ENCODE results near the gene FAM25A. TPM values are rescaled to one million over a fixed set of nuclear protein-coding genes. Genes with fewer than 3 reads are reported as not detected.
"Not testable (repeated sequence)": the region's sequence is repeated elsewhere in the genome, so short reads cannot be mapped to it uniquely, and the experiment has no call there.

The FAM25A gene
- total RNA-seq, 1 donor from 2014 or later = not detected

- no peaks in the 10 kb centered on the region for H3K4me1 Mint-ChIP-seq (ENCODE audit: low read depth, unreplicated experiment)
- DNase-seq = no peak
- H3K9me3 Mint-ChIP-seq (ENCODE audit: unreplicated experiment) = peaks cover 3% of the 10 kb centered on the region
- H3K27me3 Mint-ChIP-seq (ENCODE audit: unreplicated experiment) = no peaks in the 10 kb centered on the region
- no peak for TF ChIP-seq CTCF (IDR thresholded peaks at IDR 0.05; ENCODE audit: partially characterized antibody, unreplicated experiment)
- no peaks in the 10 kb centered on the region for H3K36me3 Mint-ChIP-seq (ENCODE audit: unreplicated experiment)
- H3K27ac Mint-ChIP-seq (ENCODE audit: unreplicated experiment) = no peak overlapping the region
- no peak overlapping the region for H3K4me3 Mint-ChIP-seq (ENCODE audit: unreplicated experiment)
These were observed 31.6 kb upstream of the FAM25A start for GRCh38 chr10:86988520-86988919.

- not testable (repeated sequence) for H3K27me3 Mint-ChIP-seq (ENCODE audit: unreplicated experiment); H3K4me3 Mint-ChIP-seq (ENCODE audit: unreplicated experiment); H3K4me1 Mint-ChIP-seq (ENCODE audit: low read depth, unreplicated experiment); DNase-seq; H3K27ac Mint-ChIP-seq (ENCODE audit: unreplicated experiment); H3K9me3 Mint-ChIP-seq (ENCODE audit: unreplicated experiment); H3K36me3 Mint-ChIP-seq (ENCODE audit: unreplicated experiment)
These were observed 28.7 kb upstream of the FAM25A start for GRCh38 chr10:86991362-86991761.

GRCh38 chr10:86992456-86992855, 27.6 kb upstream of the FAM25A start:
- TF ChIP-seq CTCF (IDR thresholded peaks at IDR 0.05; ENCODE audit: partially characterized antibody, unreplicated experiment) = no peak
- Mint-ChIP-seq H3K9me3 (ENCODE audit: unreplicated experiment) (peaks cover 1% of the 10 kb centered on the region), H3K4me3 (ENCODE audit: unreplicated experiment) (no peak overlapping the region)

GRCh38 chr10:86992929-86993328, 27.2 kb upstream of the FAM25A start:
- H3K4me1 Mint-ChIP-seq (ENCODE audit: low read depth, unreplicated experiment) = no peaks in the 10 kb centered on the region
- no peak for DNase-seq
- H3K36me3 Mint-ChIP-seq (ENCODE audit: unreplicated experiment) = no peaks in the 10 kb centered on the region
- no peak overlapping the region for H3K4me3 Mint-ChIP-seq (ENCODE audit: unreplicated experiment)
- no peaks in the 10 kb centered on the region for H3K27me3 Mint-ChIP-seq (ENCODE audit: unreplicated experiment)
- H3K9me3 Mint-ChIP-seq (ENCODE audit: unreplicated experiment) = peaks cover 1% of the 10 kb centered on the region
- H3K27ac Mint-ChIP-seq (ENCODE audit: unreplicated experiment) = no peak overlapping the region
- TF ChIP-seq CTCF (IDR thresholded peaks at IDR 0.05; ENCODE audit: partially characterized antibody, unreplicated experiment) = no peak

More at GRCh38 chr10:86992456-86992855, 27.6 kb upstream of the FAM25A start:
- Mint-ChIP-seq H3K4me1 (ENCODE audit: low read depth, unreplicated experiment) (no peaks in the 10 kb centered on the region), H3K27me3 (ENCODE audit: unreplicated experiment) (no peaks in the 10 kb centered on the region), H3K36me3 (ENCODE audit: unreplicated experiment) (no peaks in the 10 kb centered on the region), H3K27ac (ENCODE audit: unreplicated experiment) (no peak overlapping the region)
- DNase-seq = no peak

GRCh38 chr10:86999802-87000403, 20.2 kb upstream of the FAM25A start:
- H3K4me1 Mint-ChIP-seq (ENCODE audit: low read depth, unreplicated experiment); H3K36me3 Mint-ChIP-seq (ENCODE audit: unreplicated experiment); DNase-seq; H3K4me3 Mint-ChIP-seq (ENCODE audit: unreplicated experiment); H3K9me3 Mint-ChIP-seq (ENCODE audit: unreplicated experiment); H3K27me3 Mint-ChIP-seq (ENCODE audit: unreplicated experiment); H3K27ac Mint-ChIP-seq (ENCODE audit: unreplicated experiment): not testable (repeated sequence)

- no peak for TF ChIP-seq CTCF (IDR thresholded peaks at IDR 0.05; ENCODE audit: partially characterized antibody, unreplicated experiment)
- no peak overlapping the region for H3K4me3 Mint-ChIP-seq (ENCODE audit: unreplicated experiment)
- H3K9me3 Mint-ChIP-seq (ENCODE audit: unreplicated experiment) = no peaks in the 10 kb centered on the region
- no peaks in the 10 kb centered on the region for H3K27me3 Mint-ChIP-seq (ENCODE audit: unreplicated experiment)
- no peak overlapping the region for H3K27ac Mint-ChIP-seq (ENCODE audit: unreplicated experiment)
- no peaks in the 10 kb centered on the region for H3K36me3 Mint-ChIP-seq (ENCODE audit: unreplicated experiment)
- no peak for DNase-seq
- no peaks in the 10 kb centered on the region for H3K4me1 Mint-ChIP-seq (ENCODE audit: low read depth, unreplicated experiment)
These were observed 19.6 kb upstream of the FAM25A start for GRCh38 chr10:87000491-87000890.

- not testable (repeated sequence) for DNase-seq; H3K27ac Mint-ChIP-seq (ENCODE audit: unreplicated experiment); H3K9me3 Mint-ChIP-seq (ENCODE audit: unreplicated experiment); H3K36me3 Mint-ChIP-seq (ENCODE audit: unreplicated experiment); H3K4me1 Mint-ChIP-seq (ENCODE audit: low read depth, unreplicated experiment); H3K27me3 Mint-ChIP-seq (ENCODE audit: unreplicated experiment); H3K4me3 Mint-ChIP-seq (ENCODE audit: unreplicated experiment)
These were observed 13.0 kb upstream of the FAM25A start for GRCh38 chr10:87007124-87007523.

GRCh38 chr10:87007674-87008073, 12.4 kb upstream of the FAM25A start:
- DNase-seq; H3K4me1 Mint-ChIP-seq (ENCODE audit: low read depth, unreplicated experiment); H3K27ac Mint-ChIP-seq (ENCODE audit: unreplicated experiment); H3K27me3 Mint-ChIP-seq (ENCODE audit: unreplicated experiment); H3K9me3 Mint-ChIP-seq (ENCODE audit: unreplicated experiment); H3K4me3 Mint-ChIP-seq (ENCODE audit: unreplicated experiment); H3K36me3 Mint-ChIP-seq (ENCODE audit: unreplicated experiment): not testable (repeated sequence)

- not testable (repeated sequence) for DNase-seq; H3K36me3 Mint-ChIP-seq (ENCODE audit: unreplicated experiment); H3K4me1 Mint-ChIP-seq (ENCODE audit: low read depth, unreplicated experiment); H3K27me3 Mint-ChIP-seq (ENCODE audit: unreplicated experiment); H3K27ac Mint-ChIP-seq (ENCODE audit: unreplicated experiment); H3K4me3 Mint-ChIP-seq (ENCODE audit: unreplicated experiment); H3K9me3 Mint-ChIP-seq (ENCODE audit: unreplicated experiment)
These were observed 11.8 kb upstream of the FAM25A start for GRCh38 chr10:87008303-87008702.

Data from glutamatergic neuron (in vitro differentiated cells).